ENCODE measurements around the gene TXNRD3. TPM values are rescaled to one million over a fixed set of nuclear protein-coding genes. Genes with fewer than 3 reads are reported as not detected.

The TXNRD3 gene
- total and polyA plus RNA-seq, 2 experiments from 2014 or later, result 10.4 to 13.1 TPM

GRCh38 chr3:126569390-126569975 lies 85.4 kb downstream of the TXNRD3 start:
- WGBS (ENCODE audit: low lambda C conversion rate, missing lambda C conversion rate), result 95% methylated on average over 9 of the region's 9 CpGs
- no peak overlapping the region for H2AFZ ChIP-seq
- no peaks in the 10 kb centered on the region for H4K20me1 ChIP-seq (ENCODE audit: insufficient read depth, poor library complexity, severe bottlenecking)
- no peaks in the 10 kb centered on the region for H3K9me2 ChIP-seq (replicated peaks; ENCODE audit: insufficient read depth)
- no peaks in the 10 kb centered on the region for H3K36me3 ChIP-seq (replicated peaks; ENCODE audit: insufficient read depth, low read depth)
- no peak for TF ChIP-seq EZH2phosphoT487 (IDR thresholded peaks at IDR 0.05; ENCODE audit: low read depth, severe bottlenecking, unreplicated experiment)
- no peak for TF ChIP-seq EZH2 (IDR thresholded peaks at IDR 0.05; ENCODE audit: borderline replicate concordance)
- TF ChIP-seq CTCF (IDR thresholded peaks at IDR 0.05; ENCODE audit: poor library complexity), result no peak
- no peaks in the 10 kb centered on the region for H3K79me2 ChIP-seq
- H3K4me2 ChIP-seq, result no peak overlapping the region
- no peak overlapping the region for H3K27ac ChIP-seq
- no peaks in the 10 kb centered on the region for H3K27me3 ChIP-seq
- H3K4me3 ChIP-seq, result no peak overlapping the region
- no peak for DNase-seq (ENCODE audit: low spot score)
- H3K4me1 ChIP-seq (ENCODE audit: insufficient read depth), result no peaks in the 10 kb centered on the region
- H3K9me3 ChIP-seq (ENCODE audit: low read depth), result no peaks in the 10 kb centered on the region

GRCh38 chr3:126568776-126569342 lies 86.1 kb downstream of the TXNRD3 start:
- H3K4me1 ChIP-seq (ENCODE audit: insufficient read depth), result no peaks in the 10 kb centered on the region
- H3K79me2 ChIP-seq, result no peaks in the 10 kb centered on the region
- 72% methylated on average over 3 of the region's 3 CpGs for WGBS (ENCODE audit: low lambda C conversion rate, missing lambda C conversion rate)
- H4K20me1 ChIP-seq (ENCODE audit: insufficient read depth, poor library complexity, severe bottlenecking), result no peaks in the 10 kb centered on the region
- no peak overlapping the region for H3K27ac ChIP-seq
- no peak overlapping the region for H2AFZ ChIP-seq
- H3K27me3 ChIP-seq, result no peaks in the 10 kb centered on the region
- no peak overlapping the region for H3K4me2 ChIP-seq
- no peaks in the 10 kb centered on the region for H3K9me2 ChIP-seq (replicated peaks; ENCODE audit: insufficient read depth)
- H3K36me3 ChIP-seq (replicated peaks; ENCODE audit: insufficient read depth, low read depth), result no peaks in the 10 kb centered on the region
- no peak for TF ChIP-seq EZH2 (IDR thresholded peaks at IDR 0.05; ENCODE audit: borderline replicate concordance)
- TF ChIP-seq CTCF (IDR thresholded peaks at IDR 0.05; ENCODE audit: poor library complexity), result no peak
- no peak for TF ChIP-seq EZH2phosphoT487 (IDR thresholded peaks at IDR 0.05; ENCODE audit: low read depth, severe bottlenecking, unreplicated experiment)
- H3K9me3 ChIP-seq (ENCODE audit: low read depth), result no peaks in the 10 kb centered on the region
- DNase-seq (ENCODE audit: low spot score), result no peak
- H3K4me3 ChIP-seq, result no peak overlapping the region

GRCh38 chr3:126567696-126568438 lies 87.1 kb downstream of the TXNRD3 start:
- no peak overlapping the region for H3K4me2 ChIP-seq

More at GRCh38 chr3:126567696-126568438, 87.1 kb downstream of the TXNRD3 start:
- no peak for DNase-seq (ENCODE audit: low spot score)
- Histone ChIP-seq H3K9me2 (replicated peaks; ENCODE audit: insufficient read depth) (no peaks in the 10 kb centered on the region), H3K27ac (no peak overlapping the region), H3K27me3 (no peaks in the 10 kb centered on the region), H3K9me3 (ENCODE audit: low read depth) (no peaks in the 10 kb centered on the region), H4K20me1 (ENCODE audit: insufficient read depth, poor library complexity, severe bottlenecking) (no peaks in the 10 kb centered on the region), H3K4me3 (no peak overlapping the region), H3K36me3 (replicated peaks; ENCODE audit: insufficient read depth, low read depth) (no peaks in the 10 kb centered on the region), H3K79me2 (no peaks in the 10 kb centered on the region), H3K4me1 (ENCODE audit: insufficient read depth) (no peaks in the 10 kb centered on the region), H2AFZ (no peak overlapping the region)
- TF ChIP-seq EZH2phosphoT487 (IDR thresholded peaks at IDR 0.05; ENCODE audit: low read depth, severe bottlenecking, unreplicated experiment) (no peak), CTCF (IDR thresholded peaks at IDR 0.05; ENCODE audit: poor library complexity) (no peak), EZH2 (IDR thresholded peaks at IDR 0.05; ENCODE audit: borderline replicate concordance) (no peak)
- WGBS (ENCODE audit: low lambda C conversion rate, missing lambda C conversion rate), result 76% methylated on average over 10 of the region's 10 CpGs

Data from hepatocyte (in vitro differentiated cells).